Activated CD4-positive, alpha-beta T cell treated with anti-CD3 and anti-CD28 coated beads, Interleukin-2, amount 10 ng/mL, durations not matched to agents 24 days and 14 days (primary cell): ENCODE measurements around the gene CASP3. TPM values are rescaled to one million over a fixed set of nuclear protein-coding genes. Genes with fewer than 3 reads are reported as not detected.
A peak's percentile ranks its signal among the peaks of the same experiment; 100 is the strongest.

ENCODE experiments used
- DNase-seq: peaks from one replicate; pipeline ENCODE4 v3.0.0; 2022
- H3K27ac Mint-ChIP-seq: one replicate; pipeline ENCODE4 v1.8.0; 2022; ENCODE audit warnings: mild to moderate bottlenecking, mixed read lengths
- H3K27me3 Mint-ChIP-seq: one replicate; pipeline ENCODE4 v1.8.0; 2022; ENCODE audit warnings: mixed read lengths
- H3K36me3 Mint-ChIP-seq: one replicate; pipeline ENCODE4 v1.8.0; 2022; ENCODE audit warnings: low read depth, mild to moderate bottlenecking, mixed read lengths
- H3K4me1 Mint-ChIP-seq: one replicate; pipeline ENCODE4 v1.8.0; 2021; ENCODE audit warnings: mixed read lengths
- H3K4me3 Mint-ChIP-seq: one replicate; pipeline ENCODE4 v1.8.0; 2022; ENCODE audit warnings: mild to moderate bottlenecking, moderate library complexity, mixed read lengths
- H3K9me3 Mint-ChIP-seq: one replicate; pipeline ENCODE4 v1.8.0; 2021; ENCODE audit warnings: mixed read lengths
- intact Hi-C: fragments of 100-400 bp; cut with micrococcal nuclease; formaldehyde crosslinking; loops from one replicate; pipeline ENCODE4 v1.15.1; 2023
- total RNA-seq: library from RNA; stranded (reverse); gene quantifications from 2 replicates; pipeline ENCODE4 v1.2.3, GENCODE V29; 2022

Gene CASP3
- total RNA-seq, 1 donor from 2014 or later = 89.8 TPM

DNA sequence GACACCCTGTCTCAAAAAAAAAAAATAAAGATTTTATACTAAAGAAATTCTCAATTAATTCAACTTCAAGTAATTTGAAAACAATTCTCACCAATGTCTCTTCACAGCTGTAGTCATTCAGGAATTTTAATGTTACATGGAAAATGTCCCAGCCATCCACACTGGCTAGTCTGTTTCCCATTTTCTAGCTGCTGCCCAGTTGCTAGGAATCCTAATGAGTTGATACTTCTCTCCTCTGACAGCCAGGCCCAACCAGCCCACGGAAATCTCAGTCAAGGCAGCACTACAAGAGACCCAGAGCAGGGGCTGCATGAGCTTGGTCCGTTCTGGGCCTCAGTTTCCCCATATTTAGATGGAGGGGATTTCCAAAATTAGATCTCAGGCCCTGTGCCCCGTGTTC is 59.1 kb downstream of the CASP3 start:
- no peak overlapping the region for H3K27ac Mint-ChIP-seq
- H3K4me3 Mint-ChIP-seq = no peak overlapping the region
- H3K36me3 Mint-ChIP-seq = no peaks in the 10 kb centered on the region
- H3K27me3 Mint-ChIP-seq = peaks cover 2% of the 10 kb centered on the region
- H3K4me1 Mint-ChIP-seq = peaks cover 4% of the 10 kb centered on the region
- no peak for DNase-seq
- intact Hi-C loops = no loop called here
- no peaks in the 10 kb centered on the region for H3K9me3 Mint-ChIP-seq

DNA sequence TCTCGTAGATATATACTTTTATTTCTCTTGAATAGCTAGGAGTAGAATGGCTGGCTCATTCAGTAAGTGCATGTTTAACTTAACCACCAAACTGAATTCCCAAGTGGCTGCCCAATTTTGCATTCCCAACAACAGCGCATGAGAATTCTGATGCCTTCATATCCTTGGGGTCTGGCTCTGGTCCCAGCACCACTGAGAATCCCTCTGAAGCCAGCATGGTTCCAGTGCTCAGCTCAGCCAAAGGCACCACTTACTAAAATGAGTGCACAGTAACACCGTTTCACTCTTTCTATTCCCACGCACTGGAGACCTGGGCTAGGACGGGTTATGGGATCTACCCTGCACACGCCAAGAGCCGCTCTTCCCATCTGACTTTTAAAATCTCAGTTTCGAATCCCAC is 60.4 kb downstream of the CASP3 start:
- Mint-ChIP-seq H3K27me3 (peaks cover 2% of the 10 kb centered on the region), H3K9me3 (no peaks in the 10 kb centered on the region), H3K4me3 (no peak overlapping the region), H3K4me1 (peaks cover 14% of the 10 kb centered on the region), H3K36me3 (no peaks in the 10 kb centered on the region), H3K27ac (no peak overlapping the region)
- intact Hi-C loops = no loop called here
- DNase-seq = no peak

DNA sequence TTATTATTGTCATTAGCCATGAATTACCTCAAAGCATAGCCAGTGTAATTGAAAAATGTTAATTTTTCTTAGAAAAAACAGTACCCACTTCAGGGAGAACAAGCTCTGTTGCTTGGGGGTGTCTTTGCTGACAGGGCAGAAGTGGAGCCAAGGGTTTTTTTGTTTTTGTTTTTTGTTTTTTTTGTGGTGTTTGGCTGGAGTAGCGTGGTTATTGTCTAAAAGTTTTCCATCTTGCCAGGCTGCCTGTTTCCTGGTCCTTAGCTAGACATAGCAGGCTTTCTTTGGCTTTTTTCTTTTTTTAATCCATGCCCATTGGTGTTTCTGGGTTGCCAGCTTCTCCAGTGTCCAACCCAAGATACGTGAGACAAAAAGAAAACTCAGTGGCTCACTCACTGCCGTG is 61.5 kb downstream of the CASP3 start:
- Mint-ChIP-seq H3K4me3 (no peak overlapping the region), H3K4me1 (peaks cover 23% of the 10 kb centered on the region), H3K9me3 (no peaks in the 10 kb centered on the region), H3K27ac (no peak overlapping the region), H3K27me3 (no peaks in the 10 kb centered on the region), H3K36me3 (no peaks in the 10 kb centered on the region)
- intact Hi-C loops = no loop called here
- DNase-seq = no peak

DNA sequence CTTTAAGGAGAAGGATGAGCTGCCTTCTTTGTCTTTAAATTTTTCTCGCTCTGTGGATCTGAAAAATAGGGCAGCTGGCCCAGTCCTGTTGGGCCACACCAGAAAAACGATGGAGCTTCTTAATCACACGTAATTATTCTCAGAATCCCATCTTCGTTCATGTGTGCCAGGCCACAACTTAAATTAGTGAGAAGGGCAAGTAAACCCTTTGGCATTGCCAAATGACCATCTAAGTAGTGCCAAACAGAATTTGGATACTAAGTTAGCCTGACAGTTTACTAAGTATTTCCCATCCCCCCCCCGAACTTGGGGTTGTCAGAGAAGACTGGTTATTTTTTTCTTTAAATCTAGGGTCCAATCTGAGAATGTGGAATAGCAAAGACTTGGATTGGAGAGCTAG is 62.0 kb downstream of the CASP3 start:
- Mint-ChIP-seq H3K4me3 (no peak overlapping the region), H3K4me1 (peaks cover 23% of the 10 kb centered on the region), H3K9me3 (no peaks in the 10 kb centered on the region), H3K36me3 (no peaks in the 10 kb centered on the region), H3K27ac (no peak overlapping the region), H3K27me3 (no peaks in the 10 kb centered on the region)
- DNase-seq = no peak
- intact Hi-C loops = no loop called here

DNA sequence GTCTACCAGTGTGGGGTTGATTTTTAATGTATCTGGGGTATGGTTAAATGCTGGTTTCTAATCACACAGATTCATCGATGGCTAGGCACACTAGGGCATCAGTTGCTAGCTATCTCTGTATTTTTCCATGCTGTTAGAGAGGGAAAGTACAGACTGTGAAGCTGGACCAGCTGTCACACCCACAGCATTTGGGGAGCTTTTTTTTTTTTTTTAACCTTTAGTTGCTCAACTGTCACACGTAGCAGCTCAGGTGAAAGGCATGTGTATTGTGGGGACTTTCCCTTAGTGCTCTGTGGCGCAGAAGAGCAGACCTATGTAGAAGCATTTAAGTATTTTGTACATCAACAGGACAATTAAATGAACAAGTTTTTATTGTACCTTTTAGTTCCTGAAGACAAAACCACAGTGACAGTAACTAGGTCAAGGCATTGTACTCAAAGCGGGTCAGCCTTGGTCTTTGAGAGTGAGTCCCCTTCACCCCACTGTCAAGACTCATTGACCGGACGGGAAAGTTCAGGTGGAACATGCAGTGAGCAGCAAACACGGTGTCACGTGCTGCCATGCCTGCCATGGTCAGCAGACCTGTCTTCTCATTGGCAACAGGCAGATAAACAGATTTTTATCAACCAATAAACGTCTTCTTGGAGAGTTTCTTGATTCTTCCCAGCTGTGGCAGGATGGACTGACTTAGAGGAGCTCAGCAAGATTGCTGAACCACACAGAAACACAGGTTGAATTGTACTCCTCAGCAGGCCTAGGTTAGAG is 65.3 kb downstream of the CASP3 start:
- intact Hi-C loops = loop anchor here (1.0 to 5.0 kb wide), 5 partner anchors 9 to 322 kb away; partner anchors contain the start of genes CASP3, IRF2 and PRIMPOL
- Mint-ChIP-seq H3K4me3 (peak overlapping the region; percentile 19), H3K4me1 (peaks cover 23% of the 10 kb centered on the region), H3K27ac (peak overlapping the region; percentile 75), H3K36me3 (peaks cover 5% of the 10 kb centered on the region), H3K27me3 (no peaks in the 10 kb centered on the region), H3K9me3 (peaks cover 15% of the 10 kb centered on the region)
- peak; percentile 68 for DNase-seq

Other genes starting within 250 kb of the CASP3 start
- gene IRF2, start 174.9 kb downstream of the CASP3 start, total RNA-seq = 48.7 and 50.0 TPM in 2 replicates
- 14.7 and 17.6 TPM in 2 replicates for gene PRIMPOL, start 291 bp upstream of the CASP3 start, total RNA-seq
- 71.7 and 75.5 TPM in 2 replicates for gene CENPU, start 84.6 kb upstream of the CASP3 start, total RNA-seq
- gene ACSL1, start 176.5 kb upstream of the CASP3 start, total RNA-seq = 38.3 and 41.7 TPM in 2 replicates